NCI-H2227 treated with DMSO at 0.1 percent for 48 hours (cell line): ENCODE results near the gene GLO1.
"Not testable (repeated sequence)": the region's sequence is repeated elsewhere in the genome, so short reads cannot be mapped to it uniquely, and the experiment has no call there.

ENCODE experiments used
- DNase-seq: peaks from one replicate; lab custom pipeline; 2025; lab: John Stamatoyannopoulos, UW

Gene GLO1

GRCh38 chr6:38705924-38706323 is 3.0 kb upstream of the GLO1 start:
- DNase-seq: no peak

- DNase-seq: no peak
Observed at GRCh38 chr6:38703949-38704590, 1.1 kb upstream of the GLO1 start.

- DNase-seq: no peak
Observed at GRCh38 chr6:38701551-38701950, 1.4 kb downstream of the GLO1 start.

DNA sequence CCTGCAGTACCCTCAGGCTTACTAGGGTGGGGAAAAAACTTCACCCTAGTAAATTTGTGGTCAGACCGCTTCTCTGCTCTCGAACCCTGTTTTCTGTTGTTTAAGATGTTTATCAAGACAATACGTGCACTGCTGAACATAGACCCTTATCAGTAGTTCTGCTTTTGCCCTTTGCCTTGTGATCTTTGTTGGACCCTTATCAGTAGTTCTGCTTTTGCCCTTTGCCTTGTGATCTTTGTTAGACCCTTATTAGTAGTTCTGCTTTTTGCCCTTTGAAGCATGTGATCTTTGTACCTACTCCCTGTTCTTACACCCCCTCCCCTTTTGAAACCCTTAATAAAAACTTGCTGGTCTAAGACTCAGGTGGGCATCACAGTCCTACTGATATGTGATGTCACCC is 3.2 kb downstream of the GLO1 start:
- not testable (repeated sequence) for DNase-seq

- DNase-seq: no peak
Observed at GRCh38 chr6:38697846-38698245, 5.1 kb downstream of the GLO1 start.

DNA sequence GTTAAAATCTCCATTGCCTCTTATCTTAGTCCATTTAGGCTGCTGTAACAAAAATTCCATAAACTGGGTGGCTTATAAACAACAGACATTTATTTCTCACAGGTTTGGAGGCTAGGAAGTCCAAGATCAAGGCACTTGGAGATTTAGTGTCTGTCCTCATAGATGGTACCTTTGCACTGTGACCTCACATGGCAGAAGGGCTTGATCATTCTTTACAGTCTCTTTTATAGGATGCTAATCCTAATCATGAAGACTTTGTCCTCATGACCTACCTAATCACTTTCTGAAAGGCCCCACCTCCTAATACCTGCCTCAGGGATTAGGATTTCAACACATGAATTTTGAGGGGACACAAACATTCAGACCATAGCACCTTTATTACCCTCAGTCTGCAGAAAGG is 6.6 kb downstream of the GLO1 start:
- DNase-seq: no peak

- DNase-seq: no peak
Observed at GRCh38 chr6:38695933-38696332, 7.0 kb downstream of the GLO1 start.

DNA sequence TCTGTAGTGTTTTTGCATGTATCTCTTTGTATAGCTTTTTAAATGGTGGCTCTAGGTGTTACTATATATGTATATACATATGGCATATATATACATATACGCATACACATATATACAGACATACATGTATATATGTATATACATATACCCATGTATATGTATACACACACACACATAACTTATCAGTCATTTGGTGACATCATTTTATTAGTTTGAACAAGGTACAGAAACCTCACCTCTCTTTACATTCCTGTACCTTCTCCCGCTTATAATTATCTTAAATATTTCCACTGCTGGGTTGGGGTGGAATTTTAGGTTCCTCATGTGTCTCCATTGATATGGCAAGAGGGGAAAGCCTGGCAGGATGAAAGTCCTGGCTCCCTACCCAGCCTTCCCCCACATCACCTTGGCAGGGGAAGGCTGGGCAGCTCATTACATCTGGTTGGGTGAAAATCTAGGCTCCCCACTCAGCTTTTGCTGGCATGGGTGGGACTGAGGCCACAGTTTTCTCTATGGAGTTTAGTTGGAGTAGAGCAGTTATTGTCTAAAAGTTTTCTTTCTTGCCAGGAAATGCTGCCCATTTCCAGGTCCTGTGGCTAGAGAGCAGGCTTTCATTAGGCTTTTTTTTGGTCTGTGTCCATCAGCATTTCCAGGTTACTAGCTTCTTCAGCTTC is 7.6 kb downstream of the GLO1 start:
- DNase-seq: no peak

- DNase-seq: no peak
Observed at GRCh38 chr6:38688579-38689087, 14.3 kb downstream of the GLO1 start.

- no peak for DNase-seq
Observed at GRCh38 chr6:38687549-38687948, 15.4 kb downstream of the GLO1 start.

- no peak for DNase-seq
Observed at GRCh38 chr6:38687043-38687353, 15.9 kb downstream of the GLO1 start.

DNA sequence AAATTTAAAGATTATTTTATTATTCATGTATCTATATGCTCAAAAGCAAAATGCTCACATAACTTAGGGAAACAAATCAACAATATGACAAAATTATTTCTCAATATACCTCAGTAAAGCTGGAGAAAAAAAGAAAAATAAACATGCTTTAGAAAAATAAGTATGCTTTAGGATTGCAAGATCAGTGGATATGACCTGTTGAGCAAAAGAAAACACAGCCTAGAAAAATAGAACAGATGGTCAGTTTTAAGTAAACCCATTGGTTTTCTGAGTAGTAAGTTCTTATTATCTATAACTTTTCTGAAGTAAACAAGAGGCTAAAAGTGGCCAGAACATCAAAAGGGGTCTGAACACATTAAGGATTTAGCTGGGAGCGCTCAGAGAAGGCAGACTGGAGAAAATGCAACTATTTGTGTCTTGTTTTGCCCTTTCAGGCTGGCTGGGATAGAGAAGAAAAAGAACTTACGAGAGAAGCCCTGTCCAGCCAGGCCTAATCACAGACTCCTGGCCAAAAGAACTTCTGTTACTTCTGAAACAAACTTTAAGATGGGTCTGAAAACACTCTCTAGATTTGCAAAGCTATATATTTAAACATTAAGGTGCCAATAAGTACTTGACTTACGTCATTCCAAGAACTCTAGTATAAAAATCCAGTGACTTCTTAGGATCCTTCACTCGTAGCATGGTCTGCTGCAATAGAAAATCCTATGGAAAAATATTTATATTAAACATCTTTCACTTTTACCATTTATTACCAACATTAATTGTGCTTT is 16.5 kb downstream of the GLO1 start:
- no peak for DNase-seq

GRCh38 chr6:38684904-38685303 is 18.0 kb downstream of the GLO1 start:
- DNase-seq: no peak

GRCh38 chr6:38684237-38684636 is 18.7 kb downstream of the GLO1 start:
- DNase-seq: no peak

DNA sequence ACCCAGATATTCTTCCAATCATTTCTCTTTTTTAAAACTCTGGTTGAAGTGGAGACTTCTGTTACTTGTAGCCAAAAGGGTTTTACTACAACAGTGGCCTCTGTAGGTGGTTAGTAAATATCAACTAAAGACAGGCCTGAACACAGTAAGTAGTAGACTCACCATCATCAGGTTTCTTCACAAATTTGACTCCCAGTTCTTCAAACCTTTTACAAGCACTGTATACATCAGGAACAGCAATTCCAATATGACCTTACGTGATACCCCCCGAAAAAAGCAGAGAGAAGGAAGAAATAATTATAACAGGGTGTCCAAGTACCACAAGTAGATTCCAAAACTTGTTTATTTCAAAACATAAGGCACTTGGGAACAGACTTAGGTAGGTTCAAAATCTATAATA is 21.1 kb downstream of the GLO1 start:
- DNase-seq: no peak

DNA sequence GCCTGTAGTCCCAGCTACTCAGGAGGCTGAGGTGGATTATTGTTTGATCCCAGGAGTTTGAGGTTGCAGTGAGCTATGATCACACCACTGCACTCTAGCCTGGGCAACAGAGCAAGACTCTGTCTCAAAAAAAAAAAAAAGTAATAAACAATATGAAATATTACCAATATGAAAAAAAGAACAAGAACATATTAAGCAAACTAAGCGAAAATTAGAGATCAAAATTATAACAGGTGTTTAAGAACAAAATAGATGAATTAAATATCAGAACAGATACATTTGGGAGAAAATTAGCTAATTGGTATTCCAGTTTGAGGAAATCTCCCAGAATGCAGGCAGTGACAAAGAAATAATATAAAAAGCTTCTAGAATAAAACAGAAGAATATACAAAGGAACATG is 23.3 kb downstream of the GLO1 start:
- no peak for DNase-seq

GRCh38 chr6:38678178-38678760 is 24.7 kb downstream of the GLO1 start:
- no peak for DNase-seq

DNA sequence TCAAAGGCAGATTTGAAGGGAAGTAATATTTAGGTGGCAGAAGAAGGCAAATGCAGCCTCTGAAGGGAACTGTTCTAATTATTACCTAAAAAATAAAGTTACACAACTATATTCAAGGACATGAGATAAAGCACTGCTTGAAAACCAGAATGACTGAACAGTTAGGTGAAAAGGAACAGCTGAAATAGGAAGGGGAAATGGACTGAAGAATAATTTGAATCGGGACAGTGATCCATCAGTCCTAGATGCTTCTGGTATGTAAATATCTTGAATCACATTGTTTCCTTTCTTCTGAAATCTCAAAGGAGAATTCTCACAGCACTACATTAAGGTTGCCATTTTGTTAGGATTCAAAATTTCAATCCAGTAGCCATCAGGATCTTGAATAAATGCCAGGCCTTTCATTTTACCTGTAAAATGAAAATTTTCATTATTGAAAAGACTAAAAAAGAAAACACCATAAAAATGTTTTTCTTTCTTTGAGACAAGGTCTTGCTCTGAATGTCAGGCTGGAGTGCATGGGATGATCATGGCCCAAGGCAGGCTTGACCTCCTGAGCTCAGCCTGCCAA is 25.9 kb downstream of the GLO1 start:
- DNase-seq: no peak

GRCh38 chr6:38676236-38676973 is 26.5 kb downstream of the GLO1 start:
- no peak for DNase-seq

DNA sequence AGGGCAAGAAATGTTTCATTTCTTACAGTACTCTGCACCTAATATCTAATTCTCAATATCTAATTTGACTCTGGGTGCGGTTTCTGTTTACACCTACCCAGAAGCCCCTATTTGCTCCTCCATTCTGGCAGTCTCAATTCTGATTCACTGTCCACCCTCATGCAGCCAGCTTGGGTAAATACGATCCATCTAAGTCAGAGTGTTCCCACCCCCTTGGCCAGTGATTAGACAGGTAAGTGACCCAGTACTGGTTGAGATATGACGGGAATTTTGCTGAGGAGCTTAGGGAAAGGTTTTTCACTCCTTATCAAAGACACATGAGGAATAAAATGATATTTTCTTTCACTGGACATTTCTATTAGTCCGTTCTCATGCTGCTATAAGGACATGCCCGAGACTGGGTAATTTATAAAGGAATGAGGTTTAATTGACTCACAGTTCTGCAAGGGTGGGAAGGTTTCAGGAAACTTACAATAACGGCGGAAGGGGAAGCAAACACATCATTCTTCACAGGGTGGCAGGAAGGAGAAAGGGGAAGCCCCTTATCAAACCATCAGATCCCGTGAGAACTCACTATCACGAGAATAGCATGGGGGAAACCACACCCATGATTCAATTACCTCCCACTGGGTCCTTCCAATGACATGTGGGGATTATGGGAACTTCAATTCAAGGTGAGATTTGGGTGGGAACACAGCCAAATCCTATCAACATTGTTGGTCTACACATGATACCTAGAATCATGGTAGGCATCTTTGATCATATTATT is 29.4 kb downstream of the GLO1 start:
- DNase-seq: peak; percentile 8

DNA sequence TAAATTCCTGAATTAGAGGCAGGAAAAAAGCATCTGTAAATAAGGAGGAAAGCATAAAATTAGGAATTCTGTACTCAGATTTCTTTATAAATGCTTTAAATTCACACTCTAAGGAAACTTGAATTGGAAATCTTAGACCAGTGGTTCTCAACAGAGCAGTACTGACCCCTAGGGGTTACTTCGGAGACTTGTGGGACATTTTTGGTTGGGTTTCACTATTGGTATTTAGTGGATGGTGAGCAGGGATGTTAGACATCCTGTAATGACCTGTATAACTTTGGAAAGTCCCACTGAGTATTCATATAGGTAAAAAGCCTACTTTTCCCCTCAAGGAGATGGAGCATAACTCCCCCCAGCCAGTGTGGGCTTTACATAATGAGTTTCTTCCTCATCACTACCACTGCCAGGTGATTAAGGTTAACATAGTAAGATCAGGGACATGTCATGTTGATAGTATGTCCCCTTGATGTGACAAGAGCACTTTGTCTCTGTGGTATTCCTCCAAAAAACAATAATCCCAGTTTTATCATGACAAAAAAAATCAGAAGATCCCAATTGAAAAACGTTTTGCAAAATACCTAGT is 31.0 kb downstream of the GLO1 start:
- DNase-seq: peak; percentile 68
